Stimulated activated CD4-positive, alpha-beta T cell treated with anti-CD3 and anti-CD28 coated beads, Interleukin-12 subunit alpha, Interleukin-12 subunit beta, amount 100 ng/mL, for 4 hours (primary cell): ENCODE data around the gene ETV3L.
"Not testable (repeated sequence)": the region's sequence is repeated elsewhere in the genome, so short reads cannot be mapped to it uniquely, and the experiment has no call there.

Experiments used
- DNase-seq: peaks from one replicate; pipeline ENCODE4 v3.0.0-alpha.2; 2020

The ETV3L gene

GRCh38 chr1:157104598-157105293 lies 5.1 kb upstream of the ETV3L start:
- DNase-seq: no peak

- no peak for DNase-seq
These were observed 3.7 kb upstream of the ETV3L start for GRCh38 chr1:157103268-157103667.

GRCh38 chr1:157101149-157101548 lies 1.5 kb upstream of the ETV3L start:
- no peak for DNase-seq

- not testable (repeated sequence) for DNase-seq
These were observed 498 bp downstream of the ETV3L start for GRCh38 chr1:157098987-157099632.

DNA sequence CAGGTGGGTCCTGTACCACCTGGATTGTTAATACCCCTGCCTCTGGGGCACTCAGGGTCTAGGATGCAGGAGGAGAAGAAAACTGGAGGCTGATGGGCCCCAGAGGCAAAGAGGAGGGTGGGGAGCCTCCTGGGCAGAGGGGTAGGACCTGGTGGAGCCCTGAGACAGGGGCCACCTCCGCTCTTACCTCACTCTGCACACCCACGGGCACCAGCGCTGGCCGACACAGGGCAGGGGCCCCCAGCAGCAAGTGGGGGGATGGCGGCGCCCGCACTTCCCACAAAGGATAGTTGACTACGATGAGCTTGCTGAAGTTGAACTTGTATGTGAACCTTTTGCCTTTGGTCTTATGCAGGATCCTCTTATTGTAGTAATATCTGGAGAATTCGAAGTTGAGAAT lies 1.1 kb downstream of the ETV3L start:
- no peak for DNase-seq

- no peak for DNase-seq
These were observed 1.9 kb downstream of the ETV3L start for GRCh38 chr1:157097692-157098091.

- no peak for DNase-seq
These were observed 2.7 kb downstream of the ETV3L start for GRCh38 chr1:157096881-157097280.

DNA sequence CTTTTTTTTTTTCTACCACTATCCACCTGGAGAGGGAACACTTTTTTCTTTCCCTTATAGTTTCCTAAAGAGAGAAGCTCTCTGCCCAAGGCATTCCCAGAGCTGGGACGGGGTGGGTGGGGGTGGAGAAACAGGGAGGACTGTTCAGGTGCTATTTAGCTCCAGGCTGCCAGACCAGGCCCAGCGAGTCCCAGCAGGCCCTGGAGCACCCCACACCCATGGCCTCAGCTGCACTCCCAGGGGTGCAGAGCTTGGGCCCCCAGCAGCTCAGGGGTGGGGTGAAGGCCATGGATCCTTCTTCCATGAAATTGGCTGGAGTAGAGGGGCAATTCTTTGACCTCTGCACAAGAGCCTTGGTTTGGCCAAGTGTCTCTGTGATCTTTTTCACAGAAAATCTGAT lies 4.1 kb downstream of the ETV3L start:
- no peak for DNase-seq

GRCh38 chr1:157095091-157095490 lies 4.5 kb downstream of the ETV3L start:
- no peak for DNase-seq

DNA sequence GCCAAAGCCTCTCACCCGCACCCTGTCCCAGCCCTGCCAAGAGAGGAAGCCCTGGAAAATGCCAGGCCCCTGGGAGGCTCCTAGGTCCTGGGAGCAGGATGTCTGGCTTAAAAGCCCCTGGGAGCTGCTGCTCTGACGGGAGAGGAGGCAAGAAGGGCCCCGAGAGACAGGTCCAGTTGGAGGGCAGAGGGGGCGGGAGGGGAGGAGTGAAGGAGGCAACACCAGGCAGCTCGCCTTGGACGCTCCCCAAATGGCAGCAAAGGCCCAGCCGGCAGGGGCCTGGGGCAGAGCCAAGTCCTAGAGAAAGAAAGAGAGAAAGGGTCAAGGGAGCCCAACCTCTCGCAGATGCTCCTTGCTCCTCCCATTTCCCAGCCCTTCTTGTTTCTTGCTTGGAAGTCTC lies 6.8 kb downstream of the ETV3L start:
- DNase-seq: no peak

- no peak for DNase-seq
These were observed 7.8 kb downstream of the ETV3L start for GRCh38 chr1:157091668-157092273.

- DNase-seq: no peak
These were observed 8.4 kb downstream of the ETV3L start for GRCh38 chr1:157091186-157091585.

DNA sequence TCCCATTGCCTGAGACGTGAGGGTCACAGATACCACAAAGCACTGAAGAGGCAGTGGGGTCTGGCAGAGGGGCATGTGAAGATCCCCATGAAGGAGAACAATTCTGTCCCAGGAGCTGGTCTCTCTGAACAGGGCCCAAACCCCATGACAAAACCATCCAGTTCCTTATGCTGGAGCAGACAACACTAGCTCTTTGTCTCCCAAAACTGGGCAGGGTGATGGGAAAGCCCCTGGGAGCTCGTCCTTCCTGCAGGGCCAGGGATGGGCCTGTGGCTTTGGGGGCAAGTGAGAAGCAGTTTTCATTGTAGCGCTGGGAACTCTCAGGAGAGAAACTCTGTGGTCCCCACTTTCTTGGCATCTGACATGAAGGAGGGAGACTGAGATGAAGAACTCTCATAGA lies 8.8 kb downstream of the ETV3L start:
- no peak for DNase-seq

DNA sequence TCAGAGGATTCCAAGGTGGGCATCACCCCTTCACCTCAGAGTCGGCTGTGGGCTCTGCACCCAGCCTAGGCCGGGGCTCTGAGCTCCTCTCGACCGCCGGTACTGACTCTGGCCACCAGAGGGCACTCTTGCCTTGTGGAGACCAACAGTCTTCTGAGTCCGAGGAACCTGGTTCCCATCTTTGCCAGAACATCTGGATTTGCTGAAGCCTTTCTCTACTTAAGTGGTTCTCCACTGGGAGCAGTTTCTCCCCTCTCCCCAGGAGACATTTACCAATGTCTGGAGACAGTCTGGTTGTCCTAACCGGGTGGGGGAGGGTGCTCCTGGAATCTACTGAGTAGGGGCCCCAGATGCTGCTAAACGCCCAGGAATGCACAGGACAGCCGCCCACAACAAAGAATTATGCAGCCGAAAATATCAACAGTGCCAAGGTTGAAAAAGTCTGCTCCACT lies 9.4 kb downstream of the ETV3L start:
- DNase-seq: peak; percentile 87

GRCh38 chr1:157089789-157090188 lies 9.8 kb downstream of the ETV3L start:
- no peak for DNase-seq

GRCh38 chr1:157088607-157089006 lies 11.0 kb downstream of the ETV3L start:
- DNase-seq: no peak

DNA sequence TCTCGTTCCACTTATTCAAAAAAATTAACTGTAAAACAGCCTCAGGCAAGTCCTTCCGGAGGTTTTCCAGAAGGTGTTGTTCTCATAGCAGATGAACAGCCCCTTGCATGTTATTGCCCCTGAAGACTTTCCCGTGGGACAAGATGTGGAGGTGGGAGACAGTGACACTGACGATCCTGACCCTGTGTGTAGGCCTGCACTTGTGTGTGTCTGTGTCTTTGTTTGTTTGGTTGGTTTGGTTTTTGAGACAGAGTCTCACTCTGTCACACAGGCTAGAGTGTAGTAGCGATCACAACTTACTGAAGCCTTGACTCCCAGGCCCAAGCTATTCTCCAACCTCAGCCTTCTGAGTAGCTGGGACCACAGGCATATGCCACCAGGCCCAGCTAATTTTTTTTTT lies 12.6 kb downstream of the ETV3L start:
- no peak for DNase-seq

GRCh38 chr1:157086299-157086698 lies 13.3 kb downstream of the ETV3L start:
- no peak for DNase-seq

GRCh38 chr1:157085421-157085820 lies 14.2 kb downstream of the ETV3L start:
- DNase-seq: no peak

DNA sequence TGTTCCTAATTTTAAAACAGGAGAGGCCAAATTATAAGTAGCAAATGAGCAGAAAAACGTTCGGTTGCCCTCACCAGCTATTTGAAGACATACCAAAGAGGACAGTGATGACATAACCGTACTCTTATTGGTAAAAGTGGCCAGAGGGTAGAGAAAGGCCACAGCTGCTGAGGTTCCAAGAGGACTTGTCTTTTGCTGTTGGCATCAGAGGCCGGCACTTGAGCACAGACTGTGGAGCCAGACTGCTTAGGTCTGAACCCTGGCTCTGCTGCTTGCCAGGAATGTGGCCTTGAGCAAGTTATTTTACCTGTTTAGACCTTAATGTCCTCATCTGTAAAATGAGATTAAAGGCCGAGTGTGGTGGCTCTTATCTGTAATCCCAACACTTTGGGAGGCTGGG lies 14.9 kb downstream of the ETV3L start:
- no peak for DNase-seq

- no peak for DNase-seq
These were observed 17.9 kb downstream of the ETV3L start for GRCh38 chr1:157081707-157082106.

- DNase-seq: no peak
These were observed 18.9 kb downstream of the ETV3L start for GRCh38 chr1:157080714-157081113.

DNA sequence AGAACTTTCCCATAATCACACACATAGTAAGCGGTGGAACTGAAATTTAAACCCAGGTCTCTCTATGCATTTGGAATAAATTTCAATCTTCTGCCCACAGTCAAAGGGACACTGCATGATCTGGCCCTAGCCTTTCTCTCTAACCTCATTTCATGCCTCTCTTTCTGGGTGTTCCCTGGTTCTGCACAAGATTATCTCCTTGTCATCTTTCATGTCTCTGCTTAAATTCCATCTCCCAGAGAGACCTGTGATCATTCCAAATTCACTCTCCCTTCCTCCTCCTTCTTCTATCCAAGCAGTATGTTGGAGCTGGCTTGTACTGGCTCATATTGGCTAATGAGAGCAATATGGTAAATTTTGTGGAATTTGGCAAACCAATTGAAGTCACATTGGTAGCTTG lies 22.2 kb downstream of the ETV3L start:
- DNase-seq: no peak

DNA sequence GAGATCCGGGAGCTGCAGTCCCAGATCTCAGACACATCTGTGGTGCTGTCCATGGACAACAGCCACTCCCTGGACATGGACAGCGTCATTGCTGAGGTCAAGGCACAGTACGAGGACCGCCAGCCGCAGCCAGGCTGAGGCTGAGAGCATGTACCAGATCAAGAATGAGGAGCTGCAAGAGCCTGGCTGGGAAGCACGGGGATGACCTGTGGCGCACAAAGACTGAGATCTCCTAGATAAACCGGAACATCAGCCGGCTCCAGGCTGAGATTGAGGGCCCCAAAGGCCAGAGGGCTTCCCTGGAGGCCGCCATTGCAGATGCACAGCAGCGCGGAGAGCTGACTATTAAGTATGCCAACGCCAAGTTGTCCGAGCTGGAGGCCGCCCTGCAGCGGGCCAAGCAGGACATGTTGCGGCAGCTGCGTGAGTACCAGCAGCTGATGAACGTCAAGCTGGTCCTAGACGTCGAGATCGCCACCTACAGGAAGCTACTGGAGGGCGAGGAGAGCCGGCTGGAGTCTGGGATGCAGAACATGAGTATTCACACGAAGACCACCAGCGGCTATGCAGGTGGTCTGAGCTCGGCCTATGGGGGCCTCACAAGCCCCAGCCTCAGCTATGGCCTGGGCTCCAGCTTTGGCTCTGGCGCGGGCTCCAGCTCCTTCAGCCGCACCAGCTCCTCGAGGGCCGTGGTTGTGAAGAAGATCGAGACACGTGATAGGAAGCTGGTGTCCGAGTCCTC lies 25.5 kb downstream of the ETV3L start:
- DNase-seq: peak; percentile 26
